Measurements from ENCODE around the gene SYT3.

- TF ChIP-seq, protein P1, sequence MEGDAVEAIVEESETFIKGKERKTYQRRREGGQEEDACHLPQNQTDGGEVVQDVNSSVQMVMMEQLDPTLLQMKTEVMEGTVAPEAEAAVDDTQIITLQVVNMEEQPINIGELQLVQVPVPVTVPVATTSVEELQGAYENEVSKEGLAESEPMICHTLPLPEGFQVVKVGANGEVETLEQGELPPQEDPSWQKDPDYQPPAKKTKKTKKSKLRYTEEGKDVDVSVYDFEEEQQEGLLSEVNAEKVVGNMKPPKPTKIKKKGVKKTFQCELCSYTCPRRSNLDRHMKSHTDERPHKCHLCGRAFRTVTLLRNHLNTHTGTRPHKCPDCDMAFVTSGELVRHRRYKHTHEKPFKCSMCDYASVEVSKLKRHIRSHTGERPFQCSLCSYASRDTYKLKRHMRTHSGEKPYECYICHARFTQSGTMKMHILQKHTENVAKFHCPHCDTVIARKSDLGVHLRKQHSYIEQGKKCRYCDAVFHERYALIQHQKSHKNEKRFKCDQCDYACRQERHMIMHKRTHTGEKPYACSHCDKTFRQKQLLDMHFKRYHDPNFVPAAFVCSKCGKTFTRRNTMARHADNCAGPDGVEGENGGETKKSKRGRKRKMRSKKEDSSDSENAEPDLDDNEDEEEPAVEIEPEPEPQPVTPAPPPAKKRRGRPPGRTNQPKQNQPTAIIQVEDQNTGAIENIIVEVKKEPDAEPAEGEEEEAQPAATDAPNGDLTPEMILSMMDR (IDR thresholded peaks at IDR 0.05; ENCODE audit: insufficient read depth, low read length, poor library complexity, severe bottlenecking): peak; percentile 58
- no peak for TF ChIP-seq EZH2phosphoT487 (conservative IDR thresholded peaks at IDR 0.05; ENCODE audit: low read length)
Observed at GRCh38 chr19:50669302-50670101, 29.8 kb upstream of the SYT3 start.
